HG02840 (cell line): ENCODE measurements around the gene HHAT.

Experiments
- ATAC-seq: cut with Tn5 transposase; IDR thresholded peaks from one replicate; pipeline ENCODE4 v1.9.1; 2021; ENCODE audit warnings: mild to moderate bottlenecking, moderate library complexity, moderate number of reproducible peaks; ENCODE audit not compliant: unreplicated experiment, low FRiP score

The HHAT gene

GRCh38 chr1:210313046-210313595 is 15.6 kb upstream of the HHAT start:
- no peak for ATAC-seq

- no peak for ATAC-seq
Observed at GRCh38 chr1:210313921-210314320, 14.8 kb upstream of the HHAT start.

GRCh38 chr1:210315529-210315928 is 13.2 kb upstream of the HHAT start:
- ATAC-seq = no peak

- no peak for ATAC-seq
Observed at GRCh38 chr1:210321131-210321530, 7.6 kb upstream of the HHAT start.

GRCh38 chr1:210321552-210321951 is 7.2 kb upstream of the HHAT start:
- ATAC-seq = no peak

GRCh38 chr1:210323957-210324356 is 4.7 kb upstream of the HHAT start:
- ATAC-seq = no peak

GRCh38 chr1:210325026-210325670 is 3.6 kb upstream of the HHAT start:
- no peak for ATAC-seq

GRCh38 chr1:210328032-210328745 is 513 bp upstream of the HHAT start:
- no peak for ATAC-seq

- ATAC-seq = no peak
Observed at GRCh38 chr1:210330279-210330866, 1.7 kb downstream of the HHAT start.

GRCh38 chr1:210332233-210332632 is 3.5 kb downstream of the HHAT start:
- ATAC-seq = no peak

- ATAC-seq = peak; percentile 77
Observed at GRCh38 chr1:210332719-210333398, 4.2 kb downstream of the HHAT start.

- ATAC-seq = no peak
Observed at GRCh38 chr1:210335001-210335400, 6.3 kb downstream of the HHAT start.

GRCh38 chr1:210336362-210336761 is 7.7 kb downstream of the HHAT start:
- no peak for ATAC-seq

- ATAC-seq = no peak
Observed at GRCh38 chr1:210339500-210339899, 10.8 kb downstream of the HHAT start.

- no peak for ATAC-seq
Observed at GRCh38 chr1:210340311-210340710, 11.6 kb downstream of the HHAT start.

GRCh38 chr1:210340841-210341240 is 12.1 kb downstream of the HHAT start:
- ATAC-seq = no peak

- ATAC-seq = peak; percentile 67
Observed at GRCh38 chr1:210342986-210343780, 14.5 kb downstream of the HHAT start.

- ATAC-seq = no peak
Observed at GRCh38 chr1:210344706-210345105, 16.0 kb downstream of the HHAT start.

GRCh38 chr1:210347112-210347511 is 18.4 kb downstream of the HHAT start:
- ATAC-seq = no peak

GRCh38 chr1:210351496-210351895 is 22.8 kb downstream of the HHAT start:
- ATAC-seq = no peak
